Pancreas (tissue), 10 donors: Measurements from ENCODE around the gene ACAT2. TPM values are rescaled to one million over a fixed set of nuclear protein-coding genes. Genes with fewer than 3 reads are reported as not detected.
"Not testable (repeated sequence)": the region's sequence is repeated elsewhere in the genome, so short reads cannot be mapped to it uniquely, and the experiment has no call there.

Source experiments
- ATAC-seq, 4 donors: fragments of 200-7000 bp; cut with Tn5 transposase; one replicate each; pipeline versions ENCODE4 v1.8.0 to v1.9.1; 2020; ENCODE audit warnings: mild to moderate bottlenecking in 4 of 4, moderate library complexity in 4 of 4
- DNase-seq, 6 donors: peaks; one replicate each; pipeline ENCODE4 v3.0.0-alpha.2; 2020
- FAIRE-seq: peaks from 2 replicates; lab custom pipeline; 2012; peaks lifted over from hg19 to GRCh38; lab: Jason Lieb, UNC
- H3K27ac ChIP-seq, 4 donors: fragments of 200-600 bp; sonication (generic); 1 replicate in 3 of 4; 2 replicates in 1 of 4; pipeline versions ENCODE4 v1.5.0 to v1.8.0; 2020
- H3K27me3 ChIP-seq, 4 donors: fragments of 200-600 bp; one replicate each; pipeline ENCODE4 v1.8.0; 2021
- H3K36me3 ChIP-seq, 3 donors: fragments of 200-600 bp; sonication (generic) in 1 of 3; one replicate each; pipeline versions ENCODE4 v1.5.0 to v1.8.0; 2020 to 2021
- H3K4me1 ChIP-seq, 3 donors: fragments of 200-600 bp; one replicate each; pipeline ENCODE4 v1.8.0; 2021
- H3K4me3 ChIP-seq, 4 donors: fragments of 200-600 bp; sonication (generic) in 2 of 4; one replicate each; pipeline versions ENCODE4 v1.5.0 to v1.8.0; 2020 to 2021
- H3K9me3 ChIP-seq, 4 donors: fragments of 200-600 bp; one replicate each; pipeline ENCODE4 v1.8.0; 2021
- WGBS, 2 donors: extraction: QIAGEN DNeasy Blood & Tissue Kit; methylation state at CpG; one replicate each; pipeline ENCODE4 v1.1.7; 2013; 5-methylcytosine and 5-hydroxymethylcytosine counted together
- intact Hi-C, 3 donors: fragments of 100-400 bp; cut with DNase I; formaldehyde crosslinking; loops; one replicate each; pipeline versions ENCODE4 v1.11.1 to v1.14.2; 2022
- polyA plus RNA-seq, 2 donors: library from polyadenylated mRNA; stranded (reverse); fragments of 200-250 nt; gene quantifications; one replicate each; pipeline ENCODE4 v1.2.3, GENCODE V29; 2013
- total RNA-seq, 6 donors: library from RNA; stranded (reverse); fragmentation: NEBNext Ultra II Directional in 4 of 6; extraction: Animal tissue kit (Norgen Biotek cat#: 25700) in 4 of 6; gene quantifications; one replicate each; pipeline versions ENCODE4 v1.2.1 to v1.2.4, GENCODE V29; 2021 to 2023
- TF ChIP-seq, protein P1 (sequence below), 4 donors: fragments of 200-600 bp; sonication (generic) in 3 of 4; IDR thresholded peaks; one replicate each; pipeline versions ENCODE4 v1.5.0 to v1.8.0; 2021; ENCODE audit warnings: antibody characterized with exemption in 4 of 4
- donor health status: healthy with polysubstance abuse.
- donor health status: DM: no; HTN: no; CAD: no; lungs with moderate emphysema.
- donor health status: DM: no; HTN: no; CAD: no.
- donor health status: control.
- donor health status: control.
- donor health status: Bipolar disorder and iron deficiency.
- donor health status: DM: yes; HTN: yes; CAD: no.
- donor health status: DM: no; HTN: no; CAD: no.
- donor health status: DM: no; HTN: no; CAD: no.
- donor health status: DM: yes; HTN: yes; CAD: no.

ACAT2 gene
- total and polyA plus RNA-seq, 8 donors: 3.3 to 10.1 (median 7.4) TPM

GRCh38 chr6:159788753-159789376 lies 27.0 kb downstream of the ACAT2 start:
- peak overlapping the region; percentile 94 to 100 (median 96) for H3K4me3 ChIP-seq
- peak overlapping the region; percentile 70 to 100 (median 88) for H3K27ac ChIP-seq
- peaks cover 20 to 40% (median 33%) of the 10 kb centered on the region in 3 donors for H3K4me1 ChIP-seq
- H3K27me3 ChIP-seq: no peaks in the 10 kb centered on the region
- 0% methylated on average over 57 to 60 of the region's 60 CpGs for WGBS, 2 donors
- ATAC-seq (peak; percentile 8 to 31 (median 24)), FAIRE-seq (no peak), DNase-seq (peak; percentile 32 to 80 (median 56))
- no peaks in the 10 kb centered on the region for H3K9me3 ChIP-seq
- peaks cover 0 to 19% (median 9%) of the 10 kb centered on the region in 3 donors for H3K36me3 ChIP-seq
- intact Hi-C loops: loop anchor here in 1 of 3 donors (10.0 kb wide), 1 partner anchor 54 kb away; no protein-coding TSS in a partner anchor
- TF ChIP-seq, protein P1, sequence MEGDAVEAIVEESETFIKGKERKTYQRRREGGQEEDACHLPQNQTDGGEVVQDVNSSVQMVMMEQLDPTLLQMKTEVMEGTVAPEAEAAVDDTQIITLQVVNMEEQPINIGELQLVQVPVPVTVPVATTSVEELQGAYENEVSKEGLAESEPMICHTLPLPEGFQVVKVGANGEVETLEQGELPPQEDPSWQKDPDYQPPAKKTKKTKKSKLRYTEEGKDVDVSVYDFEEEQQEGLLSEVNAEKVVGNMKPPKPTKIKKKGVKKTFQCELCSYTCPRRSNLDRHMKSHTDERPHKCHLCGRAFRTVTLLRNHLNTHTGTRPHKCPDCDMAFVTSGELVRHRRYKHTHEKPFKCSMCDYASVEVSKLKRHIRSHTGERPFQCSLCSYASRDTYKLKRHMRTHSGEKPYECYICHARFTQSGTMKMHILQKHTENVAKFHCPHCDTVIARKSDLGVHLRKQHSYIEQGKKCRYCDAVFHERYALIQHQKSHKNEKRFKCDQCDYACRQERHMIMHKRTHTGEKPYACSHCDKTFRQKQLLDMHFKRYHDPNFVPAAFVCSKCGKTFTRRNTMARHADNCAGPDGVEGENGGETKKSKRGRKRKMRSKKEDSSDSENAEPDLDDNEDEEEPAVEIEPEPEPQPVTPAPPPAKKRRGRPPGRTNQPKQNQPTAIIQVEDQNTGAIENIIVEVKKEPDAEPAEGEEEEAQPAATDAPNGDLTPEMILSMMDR (IDR thresholded peaks at IDR 0.05): no peak

DNA sequence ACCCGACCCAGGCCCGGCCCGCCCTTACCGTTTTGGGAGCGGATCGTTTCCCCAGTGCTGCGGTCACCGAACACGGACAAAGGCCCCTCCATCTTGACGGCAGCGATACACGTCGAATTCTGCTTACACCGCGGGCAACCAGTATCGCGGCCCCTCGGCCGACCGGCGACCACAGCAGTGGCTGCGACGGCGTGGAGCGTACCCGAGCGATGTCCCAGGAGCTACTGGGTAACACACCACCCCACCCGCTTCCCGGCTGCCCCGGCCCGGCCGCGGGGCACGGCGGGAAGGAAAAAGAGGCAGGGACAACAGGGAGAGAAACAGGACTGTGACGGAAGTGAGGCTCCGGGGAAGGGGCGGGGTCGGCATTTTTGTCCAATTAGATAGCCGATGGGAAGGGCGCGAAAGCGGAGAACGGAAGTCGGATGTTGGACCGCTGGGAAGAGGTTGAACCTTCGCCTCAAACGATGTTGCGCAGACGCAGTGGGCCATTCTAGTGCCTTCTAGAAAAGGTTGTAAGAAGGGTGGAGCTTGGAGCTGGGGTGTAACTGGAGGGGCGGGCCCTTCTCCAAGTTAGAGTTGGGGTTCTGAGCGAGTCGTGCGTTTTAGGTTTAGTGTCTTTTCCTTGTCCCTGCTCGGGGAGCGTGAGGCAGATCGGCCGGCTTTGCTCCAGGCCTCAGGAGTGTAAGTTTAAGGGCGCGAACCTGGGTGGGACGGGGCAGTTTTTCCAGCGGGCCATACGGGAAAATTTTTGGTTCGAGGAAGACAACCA lies 27.7 kb downstream of the ACAT2 start, which contains the start of gene TCP1:
Gene TCP1 (minus strand): TSS at position 226 of the 772 bp plus-strand sequence. CDS start 134 bp downstream, at position 92.
- ATAC-seq (peak; percentile 83 to 93 (median 88)), DNase-seq (peak; percentile 97 to 99 (median 99)), FAIRE-seq (peak; percentile 96)
- H3K9me3 ChIP-seq: no peaks in the 10 kb centered on the region
- H3K4me1 ChIP-seq: peaks cover 20 to 40% (median 33%) of the 10 kb centered on the region in 3 donors
- peak within 1 kb of the TSS; percentile 78 to 100 (median 92) for H3K27ac ChIP-seq
- intact Hi-C loops: loop anchor here in 1 of 3 donors (10.0 kb wide), 1 partner anchor 55 kb away; no protein-coding TSS in a partner anchor
- H3K4me3 ChIP-seq: peak within 1 kb of the TSS; percentile 94 to 100 (median 96)
- peaks cover 0 to 13% (median 9%) of the 10 kb centered on the region in 3 donors for H3K36me3 ChIP-seq
- no peaks in the 10 kb centered on the region for H3K27me3 ChIP-seq
- TF ChIP-seq, protein P1 (IDR thresholded peaks at IDR 0.05): no peak
- 0% methylated on average over 59 to 64 of the region's 64 CpGs for WGBS, 2 donors

DNA sequence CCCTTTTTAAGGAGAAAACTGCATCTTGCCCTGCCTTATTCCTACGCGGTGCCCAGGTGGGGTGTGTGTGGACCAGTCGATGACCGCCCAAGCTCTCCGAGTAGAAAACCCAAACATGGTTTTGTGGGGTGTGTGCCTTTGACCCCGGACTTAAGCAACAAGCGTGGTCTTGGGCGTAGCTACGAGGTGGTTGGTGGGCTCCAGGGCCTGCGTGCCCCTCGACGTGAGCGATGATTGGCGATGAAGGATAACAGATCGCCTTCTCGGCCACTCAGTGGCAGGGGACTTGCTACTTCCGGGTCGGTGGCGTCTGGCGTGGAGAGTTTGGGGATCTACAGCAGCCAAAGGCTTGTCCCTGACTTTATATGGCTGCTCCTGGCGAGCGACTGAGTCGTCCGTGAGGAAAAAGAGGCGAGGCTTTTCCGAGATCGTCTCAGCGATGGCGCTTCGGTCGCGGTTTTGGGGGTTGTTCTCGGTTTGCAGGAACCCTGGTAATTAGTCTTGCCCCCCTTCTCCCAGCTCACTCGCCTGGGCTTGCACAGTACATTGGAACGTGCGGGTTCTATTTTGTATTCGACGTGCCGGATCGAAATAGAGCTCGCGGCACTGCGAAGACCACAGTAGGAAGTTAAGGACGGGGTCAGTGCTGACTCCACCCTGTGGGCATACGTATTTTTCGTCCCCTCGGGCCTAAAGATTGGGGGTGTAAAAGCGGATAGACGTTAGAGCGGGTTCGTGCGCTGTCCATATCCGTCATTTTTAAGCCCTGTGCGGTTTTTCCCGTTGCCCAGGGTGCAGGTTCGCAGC lies 28.5 kb downstream of the ACAT2 start, which contains the start of gene MRPL18:
Gene MRPL18 (plus strand): TSS at position 319 of the 807 bp plus-strand sequence. CDS start 121 bp downstream, at position 440.
- ATAC-seq (peak; percentile 82 to 92 (median 88)), DNase-seq (peak; percentile 90 to 96 (median 92)), FAIRE-seq (no peak)
- Histone ChIP-seq H3K9me3 (no peaks in the 10 kb centered on the region), H3K36me3 (peaks cover 0 to 6% (median 4%) of the 10 kb centered on the region in 3 donors), H3K27ac (peak within 1 kb of the TSS; percentile 78 to 100 (median 92)), H3K27me3 (no peaks in the 10 kb centered on the region), H3K4me1 (peaks cover 20 to 40% (median 33%) of the 10 kb centered on the region in 3 donors), H3K4me3 (peak within 1 kb of the TSS; percentile 94 to 100 (median 96))
- TF ChIP-seq, protein P1 (IDR thresholded peaks at IDR 0.05): no peak
- 0% methylated on average over 56 of the region's 56 CpGs for WGBS, 2 donors
- intact Hi-C loops: no loop called here

GRCh38 chr6:159790956-159791598 lies 29.2 kb downstream of the ACAT2 start:
- Histone ChIP-seq H3K4me3 (peak overlapping the region; percentile 37 to 100 (median 78)), H3K4me1 (peaks cover 20 to 40% (median 33%) of the 10 kb centered on the region in 3 donors), H3K36me3 (peaks cover 0 to 4% (median 4%) of the 10 kb centered on the region in 3 donors), H3K9me3 (no peaks in the 10 kb centered on the region), H3K27ac (peak overlapping the region; percentile 78 to 100 (median 92)), H3K27me3 (no peaks in the 10 kb centered on the region)
- no peak for FAIRE-seq
- DNase-seq: peak in 4 of 6 donors; percentile 13 to 54 (median 32)
- no peak for ATAC-seq
- 11 to 14% methylated on average over 18 of the region's 18 CpGs for WGBS, 2 donors
- TF ChIP-seq, protein P1 (IDR thresholded peaks at IDR 0.05): no peak
- intact Hi-C loops: no loop called here

DNA sequence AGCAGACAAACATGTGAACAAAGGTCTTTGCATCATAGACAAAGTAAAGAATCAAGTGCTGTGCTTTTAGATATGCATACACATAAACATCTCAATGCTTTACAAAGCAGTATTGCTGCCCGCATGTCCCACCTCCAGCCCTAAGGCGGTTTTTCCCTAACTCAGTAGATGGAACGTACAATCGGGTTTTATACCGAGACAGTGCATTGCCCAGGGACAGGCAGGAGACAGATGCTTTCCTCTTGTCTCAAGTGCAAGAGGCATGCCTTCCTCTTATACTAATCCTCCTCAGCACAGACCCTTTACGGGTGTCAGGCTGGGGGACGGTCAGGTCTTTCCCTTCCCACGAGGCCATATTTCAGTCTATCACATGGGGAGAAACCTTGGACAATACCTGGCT lies 33.1 kb downstream of the ACAT2 start:
- ATAC-seq, H3K4me3 ChIP-seq, H3K27me3 ChIP-seq, DNase-seq, H3K9me3 ChIP-seq, FAIRE-seq, H3K27ac ChIP-seq, intact Hi-C loops: not testable (repeated sequence)
- Histone ChIP-seq H3K36me3 (peaks cover 0 to 19% (median 8%) of the 10 kb centered on the region in 3 donors), H3K4me1 (peaks cover 14 to 23% (median 20%) of the 10 kb centered on the region in 3 donors)
- 77 to 83% methylated on average over 8 of the region's 8 CpGs for WGBS, 2 donors
